Umbilical cord (tissue), 2 donors: ENCODE results near the gene DSCAML1. TPM values are rescaled to one million over a fixed set of nuclear protein-coding genes. Genes with fewer than 3 reads are reported as not detected.

Experiments
- DNase-seq: peaks from one replicate; pipeline ENCODE4 v3.0.0-alpha.2; 2015; ENCODE audit warnings: low spot score
- total RNA-seq: library from RNA; depleted of rRNA; stranded (reverse); fragments of >200 nt; gene quantifications from one replicate; pipeline ENCODE4 v1.2.3, GENCODE V29; 2014; ENCODE audit warnings: low replicate concordance; ENCODE audit not compliant: insufficient read depth

Gene DSCAML1
- total RNA-seq, 1 donor from 2014 or later: 1.4 TPM

DNA sequence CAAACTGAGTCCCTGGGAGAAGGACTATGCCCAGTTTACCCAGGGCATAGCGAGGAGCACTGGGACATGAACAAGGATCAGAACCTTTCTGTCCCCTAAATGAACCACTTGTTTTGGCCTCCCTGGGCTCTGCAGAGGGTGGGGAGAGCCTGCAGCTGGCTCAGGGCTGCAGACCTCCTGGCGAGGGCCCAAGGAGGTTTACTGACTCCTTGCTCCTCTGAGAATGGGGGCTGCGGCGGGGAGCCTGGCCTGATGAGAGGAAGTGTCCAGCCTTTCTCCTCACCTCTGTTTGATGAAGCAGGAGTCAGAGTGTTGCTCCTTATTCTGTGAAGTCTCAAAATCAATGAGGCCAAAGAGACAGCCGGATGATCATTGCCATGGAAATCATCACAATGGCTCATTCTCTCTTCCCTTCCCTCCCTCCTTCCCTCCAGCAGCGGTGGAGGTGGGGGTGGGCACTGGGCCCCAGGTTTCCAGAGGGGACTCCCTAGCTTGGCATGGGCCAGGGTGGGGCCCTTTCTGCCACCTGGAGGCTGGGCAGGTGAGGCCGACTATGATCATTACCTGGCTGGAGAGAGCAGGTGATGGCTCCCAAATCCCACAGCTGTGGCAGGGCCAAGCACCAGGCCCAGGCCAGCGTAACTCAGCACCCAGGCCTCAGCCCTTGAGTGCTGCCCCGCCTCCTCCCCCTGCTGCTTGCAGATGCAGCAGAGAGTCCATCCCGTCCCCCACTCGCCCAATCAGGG lies 299.6 kb downstream of the DSCAML1 start:
- DNase-seq: no peak

DNA sequence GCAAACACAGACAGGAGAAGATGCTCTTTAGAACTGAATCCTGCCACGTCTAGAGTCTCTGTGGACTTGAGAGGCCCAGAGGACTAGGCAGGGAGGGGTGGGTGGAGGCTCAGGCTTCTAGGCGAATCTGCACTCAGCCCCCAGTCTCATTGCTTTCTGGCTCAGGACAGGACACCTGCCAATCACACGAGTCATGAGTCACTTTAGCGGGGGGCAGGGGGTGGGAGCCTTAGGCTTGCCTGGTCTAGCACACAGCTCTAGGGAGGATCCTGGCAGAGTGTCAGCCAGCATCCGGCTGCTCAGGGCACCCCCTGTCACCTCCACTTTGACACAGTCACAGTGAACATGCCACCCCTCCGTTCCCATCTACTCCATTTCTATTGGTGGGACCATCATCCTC lies 301.7 kb downstream of the DSCAML1 start:
- no peak for DNase-seq

DNA sequence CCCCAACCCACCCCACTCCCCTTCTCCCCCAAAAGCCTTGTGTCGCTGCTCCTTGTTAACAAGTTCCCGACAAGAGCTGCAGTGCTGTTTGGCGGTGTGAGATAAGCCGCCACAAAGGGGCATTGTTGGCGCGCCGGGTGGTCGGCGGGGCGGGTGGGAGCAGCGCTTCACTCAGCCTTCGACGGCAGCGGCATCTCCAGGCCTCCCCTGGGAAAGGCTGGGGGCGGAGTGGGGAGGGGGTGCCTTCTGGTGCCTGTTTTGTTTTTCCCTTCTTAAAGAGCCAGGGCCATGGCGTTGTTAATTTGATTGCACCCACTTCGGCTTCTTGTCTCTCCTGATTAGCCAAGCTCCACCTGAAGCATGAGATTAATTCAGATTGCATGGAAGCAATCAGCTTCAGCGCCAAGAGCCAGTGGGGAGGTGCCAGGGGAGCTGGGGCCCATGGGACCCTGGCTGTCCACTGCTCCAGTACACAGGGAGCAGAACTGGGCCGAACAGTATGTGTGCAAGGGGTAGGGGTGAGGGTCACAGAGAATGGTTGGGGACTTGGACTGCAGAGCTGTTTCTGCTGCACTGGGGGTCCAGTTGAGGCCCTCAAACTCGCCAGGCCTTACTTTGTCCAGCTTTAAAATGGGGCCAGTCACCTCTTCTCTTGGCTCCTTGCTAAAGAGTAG lies 304.3 kb downstream of the DSCAML1 start:
- no peak for DNase-seq

DNA sequence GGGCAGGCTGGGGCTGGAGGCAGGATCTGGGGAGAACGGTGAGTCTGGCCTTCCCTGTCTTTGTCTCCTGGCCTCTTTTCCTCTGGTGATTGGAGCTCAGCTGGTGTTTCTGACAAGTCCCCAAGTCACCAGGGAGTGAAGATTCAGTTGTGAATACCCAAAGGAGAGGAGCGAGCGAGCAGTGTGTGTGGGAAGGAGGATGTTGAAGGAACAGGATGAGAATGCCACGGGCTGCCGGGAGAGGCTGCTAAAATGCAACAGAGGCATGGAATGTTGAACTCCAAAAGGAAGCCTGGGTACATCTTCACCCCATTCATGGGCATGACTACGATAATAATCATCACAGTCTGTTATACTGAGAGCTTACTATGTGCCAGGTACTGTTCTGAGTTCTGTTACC lies 306.1 kb downstream of the DSCAML1 start:
- DNase-seq: no peak

DNA sequence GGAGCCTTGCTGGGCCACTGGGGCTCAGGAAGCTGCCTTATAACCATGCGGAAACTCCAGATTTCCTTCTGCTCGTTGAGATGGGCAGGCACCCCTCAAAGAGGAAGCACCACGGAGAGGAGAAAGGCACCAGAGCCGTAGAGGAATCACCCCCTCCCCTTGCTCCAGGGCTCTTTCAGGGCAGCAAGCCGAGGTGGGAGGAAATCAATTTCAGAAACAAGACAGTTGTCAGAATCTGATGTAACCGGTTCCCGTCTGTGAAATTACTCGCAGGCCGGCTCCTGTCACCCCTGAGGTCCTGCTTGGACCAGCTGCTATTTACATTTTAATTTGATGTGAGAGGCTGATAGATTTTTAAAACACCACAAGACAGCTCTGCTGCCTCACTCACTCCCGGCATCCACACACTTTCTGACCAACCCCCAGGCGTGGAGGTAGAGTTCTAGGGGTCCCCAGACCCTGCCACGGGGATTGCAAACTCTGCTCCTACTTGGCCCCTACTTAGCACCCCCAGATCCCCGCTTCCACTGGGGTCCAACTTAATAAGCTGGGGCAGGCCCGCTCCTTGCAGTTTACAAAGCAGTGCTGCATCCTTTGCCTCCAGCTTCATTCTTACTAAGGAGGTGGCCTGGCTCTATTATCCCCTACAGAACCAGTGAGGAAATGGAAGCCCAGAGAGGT lies 306.9 kb downstream of the DSCAML1 start:
- DNase-seq: no peak

DNA sequence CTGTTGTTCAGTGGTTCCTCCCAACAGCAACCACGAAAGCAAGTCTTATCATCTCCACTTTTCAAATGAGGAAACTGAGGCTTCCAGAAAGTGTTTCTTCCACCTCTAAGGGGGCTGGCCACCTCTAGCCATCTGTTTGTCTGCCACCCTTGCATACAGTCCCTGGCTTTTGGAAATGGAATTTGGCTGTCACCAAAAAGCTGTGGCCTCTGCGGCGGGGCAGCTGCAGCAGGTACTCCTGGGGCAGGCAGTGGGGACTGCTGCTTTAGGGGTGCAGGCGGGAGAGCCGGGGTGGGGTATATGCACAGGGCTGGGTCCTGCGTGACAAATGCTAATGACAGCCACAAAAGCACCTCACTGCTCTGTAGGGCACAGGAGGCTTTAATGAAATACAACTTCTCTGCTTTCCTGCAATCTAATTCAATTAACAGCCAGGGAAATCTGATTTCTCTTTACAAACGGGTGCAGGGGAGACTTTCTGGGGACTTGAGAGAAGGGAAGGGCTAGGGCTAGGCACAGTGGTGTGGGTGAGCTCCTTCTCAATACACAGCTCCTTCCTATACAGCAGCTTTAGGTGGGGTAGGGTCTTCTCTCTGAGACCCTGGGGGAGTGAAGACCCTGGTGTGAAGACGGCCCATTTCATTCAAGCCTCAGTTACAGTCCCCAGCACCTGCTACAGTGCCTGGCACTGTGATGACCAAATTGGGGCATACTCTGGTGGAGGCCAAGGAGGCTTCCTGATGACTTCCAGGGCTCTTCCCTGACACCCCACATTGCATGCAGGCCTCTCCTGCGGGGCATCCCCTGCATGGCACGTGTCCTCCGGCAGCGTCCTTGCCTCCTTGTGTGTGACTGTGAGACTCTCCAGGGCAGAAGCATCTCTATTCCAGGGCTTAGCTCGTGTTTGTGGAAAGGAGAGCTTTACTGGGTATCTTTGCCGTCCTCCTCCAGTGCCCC lies 307.7 kb downstream of the DSCAML1 start:
- DNase-seq: no peak

DNA sequence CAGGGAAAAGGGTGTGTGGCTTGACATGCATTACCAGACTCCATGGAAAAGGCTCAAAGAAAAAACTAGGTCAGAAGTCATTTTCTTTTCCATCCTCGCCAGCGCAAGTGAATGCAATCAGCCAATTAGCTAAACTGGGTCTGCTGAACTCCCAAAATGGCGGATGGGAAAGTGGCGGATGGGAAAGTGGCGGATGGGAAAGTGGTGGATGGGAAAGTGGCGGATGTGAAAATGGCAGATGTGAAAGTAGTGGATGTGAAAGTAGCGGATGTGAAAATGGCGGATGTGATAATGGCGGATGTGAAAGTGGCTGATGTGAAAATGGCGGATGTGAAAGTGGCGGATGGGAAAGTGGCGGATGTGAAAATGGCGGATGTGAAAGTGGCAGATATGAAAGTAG lies 311.0 kb downstream of the DSCAML1 start:
- no peak for DNase-seq

DNA sequence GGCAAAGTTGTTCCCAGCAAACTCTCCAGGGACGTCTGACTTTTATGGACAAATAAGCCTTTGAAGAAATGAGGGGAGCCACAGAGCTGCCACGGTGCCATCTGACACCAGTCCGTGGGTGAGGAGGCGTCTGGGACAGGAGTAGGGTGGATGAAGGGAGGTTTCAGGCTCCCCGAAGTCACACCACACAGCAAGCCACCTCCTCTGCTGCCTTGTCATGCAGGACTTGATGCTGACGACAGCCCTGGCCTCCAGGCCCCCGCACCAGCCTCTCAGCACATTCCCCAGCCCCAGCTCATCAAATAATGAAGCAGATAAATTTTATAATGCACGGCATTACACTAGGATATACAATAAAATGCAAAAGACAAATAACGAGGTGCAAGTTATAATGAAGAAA lies 312.9 kb downstream of the DSCAML1 start:
- peak; percentile 7 for DNase-seq

DNA sequence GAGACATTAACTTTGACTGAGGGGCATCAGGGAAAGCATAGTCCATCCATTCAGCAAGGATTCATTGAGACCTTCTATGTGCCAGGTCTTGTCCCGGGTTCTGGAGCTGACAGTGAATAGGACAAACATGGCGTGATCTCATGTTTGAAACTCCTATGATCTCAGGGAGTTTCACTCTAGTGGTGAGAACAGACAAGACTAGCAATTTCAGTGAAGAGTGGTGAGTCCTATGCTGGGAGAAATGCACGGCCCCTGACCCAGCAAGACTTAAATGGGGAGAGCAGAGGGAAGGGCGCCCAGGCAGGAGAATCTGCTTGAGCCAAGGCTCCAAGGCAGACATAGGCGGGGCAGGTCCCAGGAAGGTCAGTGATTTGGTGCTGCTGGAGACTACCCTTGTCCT lies 313.6 kb downstream of the DSCAML1 start:
- DNase-seq: peak; percentile 9

DNA sequence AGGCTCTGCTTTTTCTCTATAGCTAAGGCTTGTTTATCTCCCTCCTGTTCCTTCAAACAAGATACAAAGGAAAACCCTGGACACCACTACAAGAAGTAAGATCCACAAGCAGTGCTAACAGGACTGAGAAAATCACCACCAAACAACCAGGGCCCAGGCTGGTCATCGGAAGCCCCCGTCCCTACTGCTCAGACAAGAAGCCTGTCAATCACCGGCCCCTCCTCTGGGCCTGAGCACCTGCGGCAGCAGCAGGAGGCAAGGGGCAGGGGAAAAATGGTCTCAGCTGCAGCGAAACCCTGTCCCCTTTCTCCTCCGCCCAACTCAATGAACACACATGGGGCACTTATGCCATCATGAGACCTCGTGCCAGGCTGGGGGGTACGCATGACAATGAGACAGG lies 314.1 kb downstream of the DSCAML1 start:
- no peak for DNase-seq

DNA sequence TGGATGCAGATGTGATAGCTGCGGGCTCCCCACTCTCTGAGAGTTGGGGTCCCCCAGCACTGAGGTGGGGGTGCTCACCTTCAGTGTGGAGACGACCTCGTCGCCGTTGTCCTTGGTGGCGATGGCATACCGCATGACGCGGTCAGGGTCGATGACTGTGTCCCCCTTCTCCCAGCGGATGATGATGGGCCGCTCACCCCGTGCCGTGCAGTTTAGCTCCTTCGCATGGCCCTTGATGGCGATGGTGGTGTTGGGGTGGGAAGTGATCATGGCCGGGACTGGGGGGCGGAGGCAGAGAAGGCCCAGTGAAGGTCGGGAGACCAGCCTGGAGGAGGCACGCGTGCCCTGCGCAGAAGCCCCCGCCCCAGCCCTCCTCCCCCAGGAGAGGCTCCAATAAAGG lies 315.1 kb downstream of the DSCAML1 start:
- no peak for DNase-seq

DNA sequence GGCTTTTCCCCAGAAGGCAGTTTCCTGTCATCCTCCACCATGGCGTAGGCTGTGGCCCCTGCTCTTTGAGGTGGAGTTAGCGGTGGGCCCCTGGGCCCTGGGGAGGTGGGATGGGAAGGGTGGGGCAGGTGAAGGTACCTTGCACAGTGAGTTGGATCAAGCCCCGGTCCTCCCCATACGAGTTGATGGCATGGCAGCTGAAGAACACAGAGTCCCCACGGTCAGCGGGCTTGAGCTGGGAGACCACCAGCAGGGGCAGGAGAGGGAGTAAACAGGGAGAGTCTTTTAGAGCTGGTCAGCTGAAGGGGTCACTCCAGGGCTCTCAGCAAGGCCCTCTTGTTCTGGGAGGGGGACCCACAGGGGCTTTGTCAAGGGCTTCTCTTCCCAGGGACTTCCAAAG lies 316.0 kb downstream of the DSCAML1 start:
- no peak for DNase-seq

DNA sequence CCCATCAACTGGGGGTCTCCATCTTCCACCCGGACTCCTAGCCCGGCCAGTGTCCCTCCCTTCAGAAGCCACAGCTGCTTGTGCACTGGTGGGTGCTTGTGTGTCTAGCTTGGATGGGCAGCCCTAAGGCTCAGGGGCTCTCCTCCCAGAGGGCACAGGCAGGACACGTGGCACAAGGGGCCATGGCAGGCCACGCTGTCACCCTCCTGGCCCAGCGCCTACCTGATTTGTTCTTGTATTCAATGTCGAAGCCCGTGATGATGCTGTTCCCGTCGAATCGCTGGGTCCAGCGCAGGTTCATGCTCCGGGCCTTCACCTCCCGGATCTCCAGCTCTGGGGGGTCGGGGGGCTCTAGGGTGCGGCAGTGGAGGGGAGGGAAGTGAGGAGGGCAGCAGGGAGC lies 316.8 kb downstream of the DSCAML1 start:
- no peak for DNase-seq

DNA sequence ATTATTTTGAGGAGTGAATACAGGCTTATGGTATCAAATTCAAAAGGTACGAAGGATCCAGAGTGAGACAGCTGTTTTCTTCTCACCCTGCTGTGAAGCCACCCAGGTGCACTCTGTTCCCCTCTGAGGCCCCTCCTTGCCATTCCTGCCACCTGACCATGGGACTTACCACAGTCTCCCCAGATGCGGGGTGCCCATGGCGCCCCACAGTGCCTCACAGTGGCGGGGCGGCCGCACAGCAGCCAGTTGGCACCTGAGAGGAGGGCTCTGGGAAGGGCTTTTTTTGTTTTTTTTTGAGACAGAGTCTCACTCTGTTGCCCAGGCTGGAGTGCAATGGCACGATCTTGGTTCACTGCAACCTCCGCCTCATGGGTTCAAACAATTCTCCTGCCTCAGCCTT lies 317.6 kb downstream of the DSCAML1 start:
- no peak for DNase-seq

DNA sequence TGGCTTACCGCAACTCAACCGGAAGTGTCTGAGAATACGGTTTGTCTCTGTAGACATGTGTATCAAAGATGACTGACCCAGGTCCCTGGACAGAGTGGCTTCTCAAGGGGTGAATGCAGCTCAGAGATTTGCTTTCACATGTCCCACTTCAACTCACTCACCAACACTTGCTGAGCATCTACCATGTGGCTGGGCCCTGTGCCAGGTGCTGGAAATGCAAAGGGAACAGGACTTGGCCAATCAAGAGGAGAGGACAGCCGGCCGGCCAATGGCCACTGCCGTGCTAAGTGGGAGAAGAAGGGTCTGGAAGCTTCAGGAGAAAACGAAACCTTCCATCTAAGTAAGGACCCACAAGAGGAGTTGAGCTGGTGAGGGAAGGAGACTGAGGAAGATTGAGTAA lies 318.1 kb downstream of the DSCAML1 start:
- DNase-seq: no peak

DNA sequence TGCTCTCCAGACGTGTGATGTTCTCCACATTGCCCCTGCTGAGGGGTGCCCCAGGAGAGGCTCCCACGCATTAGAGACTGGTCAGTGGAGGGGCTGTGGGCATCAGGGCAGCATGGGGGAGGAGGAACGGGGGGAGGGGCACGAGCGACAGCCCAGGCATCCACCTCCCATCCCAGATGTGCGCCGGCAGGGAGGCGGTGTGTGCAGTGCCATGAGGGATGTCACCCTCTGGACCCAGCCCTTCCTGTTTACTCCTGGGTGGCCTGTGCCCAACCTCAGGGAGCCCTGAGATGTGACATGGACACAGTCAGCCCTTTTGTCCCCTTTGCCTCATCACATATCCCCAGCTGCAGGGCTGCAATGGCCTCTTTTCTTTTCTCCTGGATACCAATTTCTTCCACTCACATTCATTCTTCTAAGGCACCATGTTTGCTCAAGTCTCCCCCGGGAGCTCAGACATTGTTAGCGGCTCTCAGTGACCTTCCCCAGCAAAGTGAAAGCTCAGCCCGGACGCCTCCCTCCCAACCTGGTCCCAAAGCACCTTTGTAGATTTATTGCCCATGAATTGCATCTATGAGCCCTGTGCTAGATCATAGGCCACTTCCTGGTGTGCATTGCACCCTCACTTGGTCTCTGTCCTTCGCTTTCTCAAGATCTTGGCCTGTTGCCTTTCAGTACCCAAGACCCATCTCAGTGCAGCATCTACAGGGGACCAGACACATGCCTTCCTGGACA lies 318.7 kb downstream of the DSCAML1 start:
- DNase-seq: no peak

DNA sequence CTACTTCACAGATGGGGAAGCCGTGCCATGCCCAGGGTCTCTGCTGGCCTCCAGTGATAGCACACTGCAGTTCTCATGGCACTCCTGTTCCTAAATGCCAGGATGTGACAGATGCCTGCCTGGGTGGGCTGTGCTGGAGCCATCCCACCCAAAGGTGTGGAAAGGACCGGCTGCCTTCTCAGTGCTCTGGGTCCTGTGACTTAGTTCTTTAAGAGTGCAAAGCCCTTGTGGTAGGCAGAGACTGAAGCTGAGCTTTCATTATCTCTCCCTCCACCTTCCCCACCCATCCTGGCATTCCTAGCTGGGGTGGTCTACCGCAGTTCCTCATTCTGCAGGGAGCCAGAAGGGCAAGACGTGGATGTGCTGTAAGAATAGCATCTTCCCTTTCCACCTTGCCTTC lies 319.3 kb downstream of the DSCAML1 start:
- no peak for DNase-seq

DNA sequence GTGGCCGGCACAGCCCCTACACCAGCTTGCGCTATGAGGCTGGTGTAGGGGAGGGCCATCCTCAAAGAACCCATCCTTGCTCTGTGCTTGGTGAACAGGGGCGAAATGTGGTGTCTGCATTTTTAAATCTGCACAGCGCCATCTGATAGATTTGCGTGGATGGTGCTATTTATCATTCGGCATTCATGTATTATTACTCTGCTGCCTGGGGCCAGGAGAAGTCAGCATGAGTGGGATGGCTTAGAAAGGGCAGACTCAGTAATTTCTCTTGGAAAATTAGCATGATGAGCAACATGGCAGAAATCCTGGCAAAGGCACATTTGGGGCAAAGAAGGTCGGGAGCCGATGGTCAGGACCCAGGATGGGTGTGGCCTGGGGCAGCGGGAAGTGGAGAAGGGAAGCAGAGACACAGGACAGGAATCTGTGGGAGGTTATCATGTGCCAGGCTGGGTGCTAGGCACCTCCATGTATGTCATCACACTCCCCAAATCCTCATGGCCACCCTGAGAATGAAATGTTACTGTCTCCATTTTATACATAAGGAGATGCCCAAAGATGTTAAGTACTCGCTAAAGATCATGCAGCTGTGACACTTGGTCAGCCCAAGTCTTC lies 320.4 kb downstream of the DSCAML1 start:
- DNase-seq: no peak

DNA sequence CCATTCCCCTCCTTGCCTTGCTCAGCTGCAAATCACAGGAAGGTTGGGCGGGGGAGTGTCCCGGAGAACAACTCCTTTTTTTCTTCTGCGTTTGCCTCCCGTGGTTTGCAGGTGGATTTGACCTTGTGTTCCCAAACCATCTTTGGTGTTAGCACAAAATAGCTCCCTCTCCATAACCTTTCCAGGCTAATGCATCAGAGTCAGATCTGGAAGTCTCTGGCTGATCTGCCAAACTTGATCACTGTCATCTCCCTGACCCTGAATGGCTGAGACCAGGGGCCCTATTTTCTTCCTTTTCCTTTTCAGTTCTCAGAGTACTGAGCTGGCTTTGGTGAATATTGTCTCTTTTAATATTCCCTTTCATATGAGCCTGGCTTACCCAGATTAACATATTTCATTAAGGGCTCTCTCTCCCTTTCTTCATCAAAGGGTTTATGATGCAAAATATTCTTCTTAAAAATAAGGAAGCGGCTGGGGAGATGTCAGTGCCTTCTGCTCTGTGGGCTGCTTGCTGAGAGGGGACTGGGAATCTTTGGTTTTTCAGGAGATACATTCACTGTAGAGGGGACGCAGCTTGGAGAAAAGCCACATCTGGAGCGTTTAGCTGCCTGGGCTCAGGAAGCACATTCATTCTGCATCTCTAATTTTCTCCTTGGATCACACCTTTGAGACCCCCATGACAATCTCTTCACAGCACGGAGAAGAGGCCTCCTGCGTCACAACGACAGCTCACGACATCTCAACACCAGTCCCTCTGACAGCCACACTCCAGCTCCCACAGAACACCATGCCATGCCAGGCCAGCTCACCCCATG lies 321.1 kb downstream of the DSCAML1 start:
- DNase-seq: no peak
